Measurements from ENCODE around the gene AGRP.

DNA sequence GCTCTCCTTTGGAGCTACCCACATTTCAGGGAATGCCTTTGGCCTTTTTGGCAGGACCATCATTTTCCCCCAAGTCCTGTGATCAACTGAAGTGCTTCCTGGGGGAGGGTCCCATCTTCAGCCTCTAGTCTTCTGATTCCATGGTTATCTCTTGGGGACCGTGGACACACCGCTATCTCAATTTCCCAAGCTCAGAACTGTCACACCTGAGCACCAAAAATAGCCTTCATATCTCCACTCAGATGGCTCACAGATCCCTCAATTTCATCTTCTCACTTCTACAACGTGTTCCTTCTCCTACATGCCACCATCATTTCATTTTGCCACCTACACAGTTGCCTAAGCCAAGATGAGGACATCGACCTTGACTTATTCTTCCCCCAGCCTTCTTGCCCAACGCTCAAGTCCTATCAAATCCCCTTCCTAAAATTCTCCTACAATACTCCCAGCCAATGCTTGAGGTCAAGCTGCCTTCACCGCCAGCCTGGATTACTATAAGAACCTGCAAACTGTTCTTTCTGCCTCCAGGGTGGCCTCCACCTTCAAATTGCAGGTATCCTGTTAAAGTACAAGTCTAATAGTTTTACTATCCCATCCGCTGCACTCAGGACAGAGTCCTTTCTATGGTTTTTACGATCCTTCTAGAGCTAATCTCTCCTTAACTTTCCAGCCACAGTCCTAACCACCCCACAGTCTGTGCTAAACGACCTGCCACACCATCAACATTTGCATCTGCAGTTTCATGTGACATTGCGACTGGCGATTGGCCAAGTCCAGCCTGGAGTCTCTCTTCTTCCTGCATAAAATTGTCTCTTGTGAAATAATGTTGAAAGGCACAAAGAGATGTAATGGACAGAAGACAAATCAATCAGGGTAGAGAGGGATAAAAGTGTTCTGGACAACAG is 8.5 kb downstream of the AGRP start:
- no peak for TF ChIP-seq POLR2AphosphoS5 (IDR thresholded peaks at IDR 0.05)
- no peak for TF ChIP-seq POLR2A (IDR thresholded peaks at IDR 0.05)

All from sigmoid colon (tissue), 4 donors.